ENCODE results near the gene ZNF714. TPM values are rescaled to one million over a fixed set of nuclear protein-coding genes. Genes with fewer than 3 reads are reported as not detected.

ZNF714 gene
- total RNA-seq (10.7 TPM), polyA plus RNA-seq (ENCODE audit: insufficient read depth in 1 of 8, insufficient read length in 8 of 8, low replicate concordance in 1 of 8) (10 to 100 TPM in 3 of 8 donors, 1 to 10 TPM in 5; 5.1 to 11.9 (median 8.8) TPM)
- long read RNA-seq, donor 1, full-length matches to known transcripts: 1 of 1 reads
- long read RNA-seq, donor 1, partial matches to known transcripts: 0 of 1 reads
- long read RNA-seq, donor 1, other reads (novel, unspliced or antisense): 0 of 1 reads
- long read RNA-seq, donor 2: 0 reads
- long read RNA-seq, donor 3: 0 reads
- long read RNA-seq, donor 4: 0 reads
- long read RNA-seq, donor 5, partial matches to known transcripts: 0 of 1 reads
- long read RNA-seq, donor 5, other reads (novel, unspliced or antisense): 0 of 1 reads
- long read RNA-seq, donor 6, full-length matches to known transcripts: 1 of 1 reads
- long read RNA-seq, donor 6, partial matches to known transcripts: 0 of 1 reads
- long read RNA-seq, donor 6, other reads (novel, unspliced or antisense): 0 of 1 reads
- long read RNA-seq, donor 7, partial matches to known transcripts: 0 of 2 reads
- long read RNA-seq, donor 7, other reads (novel, unspliced or antisense): 0 of 2 reads
- long read RNA-seq, donor 8: 0 reads
- long read RNA-seq, donor 9, partial matches to known transcripts: 0 of 1 reads
- long read RNA-seq, donor 9, other reads (novel, unspliced or antisense): 0 of 1 reads
- long read RNA-seq, donor 10, full-length matches to known transcripts: 1 of 1 reads
- long read RNA-seq, donor 10, partial matches to known transcripts: 0 of 1 reads
- long read RNA-seq, donor 10, other reads (novel, unspliced or antisense): 0 of 1 reads
- long read RNA-seq, donor 11: 0 reads

GRCh38 chr19:21082011-21082975 is at the start of gene ZNF714:
Gene ZNF714 (plus strand): TSS chr19:21082203. CDS start chr19:21098269, 16,066 bp downstream.
- H3K27me3 ChIP-seq (ENCODE audit: control insufficient read depth, insufficient read depth, low read length): no peaks in the 10 kb centered on the region
- peaks cover 5% of the 10 kb centered on the region for H3K36me3 ChIP-seq (ENCODE audit: control insufficient read depth, insufficient read depth, low read length)
- DNase-seq: peak; percentile 97
- 55% methylated on average over 20 of the region's 38 CpGs for whole genome bisulfite sequencing (ENCODE audit: insufficient coverage)
- peak within 1 kb of the TSS; percentile 94 for H3K27ac ChIP-seq (ENCODE audit: low read length)
- peak within 1 kb of the TSS; percentile 73 for H3K4me3 ChIP-seq (ENCODE audit: low read length)
- peaks cover 6% of the 10 kb centered on the region for H3K4me1 ChIP-seq (ENCODE audit: control insufficient read depth, insufficient read depth, low read length)
- no peaks in the 10 kb centered on the region for H3K9me3 ChIP-seq (replicated peaks; ENCODE audit: control insufficient read depth, low read depth, low read length)

GRCh38 chr19:21045028-21045427 is 37.0 kb upstream of the ZNF714 start:
- H3K9me3 ChIP-seq (replicated peaks; ENCODE audit: control insufficient read depth, low read depth, low read length): peaks cover 32% of the 10 kb centered on the region
- no peaks in the 10 kb centered on the region for H3K4me1 ChIP-seq (ENCODE audit: control insufficient read depth, insufficient read depth, low read length)
- H3K4me3 ChIP-seq (ENCODE audit: low read length): no peak overlapping the region
- no peak overlapping the region for H3K27ac ChIP-seq (ENCODE audit: low read length)
- H3K27me3 ChIP-seq (ENCODE audit: control insufficient read depth, insufficient read depth, low read length): no peaks in the 10 kb centered on the region
- DNase-seq: no peak
- H3K36me3 ChIP-seq (ENCODE audit: control insufficient read depth, insufficient read depth, low read length): peaks cover 12% of the 10 kb centered on the region

DNA sequence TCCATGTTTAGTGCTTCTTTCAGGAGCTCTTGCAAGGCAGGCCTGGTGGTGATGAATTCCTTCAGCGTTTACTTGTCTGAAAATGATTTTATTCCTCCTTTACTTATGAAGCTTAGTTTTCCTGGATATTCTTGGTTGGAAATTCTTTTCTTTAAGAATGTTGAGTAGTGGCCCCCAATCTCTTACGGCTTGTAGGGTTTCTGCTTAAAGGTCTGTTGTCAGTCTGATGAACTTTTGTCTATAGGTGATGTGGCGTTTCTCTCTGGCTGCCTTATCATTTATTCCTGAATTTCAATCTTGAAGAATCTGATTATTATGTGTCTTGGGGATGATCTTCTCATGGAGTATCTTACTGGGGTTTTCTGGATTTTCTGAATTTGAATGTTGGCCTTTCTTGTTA is 35.5 kb upstream of the ZNF714 start:
- WGBS (ENCODE audit: insufficient coverage): no CpG with 5 or more reads among the region's 3 CpGs
- peaks cover 35% of the 10 kb centered on the region for H3K9me3 ChIP-seq (replicated peaks; ENCODE audit: control insufficient read depth, low read depth, low read length)
- H3K4me3 ChIP-seq (ENCODE audit: low read length): no peak overlapping the region
- no peaks in the 10 kb centered on the region for H3K27me3 ChIP-seq (ENCODE audit: control insufficient read depth, insufficient read depth, low read length)
- no peaks in the 10 kb centered on the region for H3K4me1 ChIP-seq (ENCODE audit: control insufficient read depth, insufficient read depth, low read length)
- H3K27ac ChIP-seq (ENCODE audit: low read length): no peak overlapping the region
- DNase-seq: no peak
- peaks cover 12% of the 10 kb centered on the region for H3K36me3 ChIP-seq (ENCODE audit: control insufficient read depth, insufficient read depth, low read length)

- Histone ChIP-seq H3K9me3 (replicated peaks; ENCODE audit: control insufficient read depth, low read depth, low read length) (peaks cover 34% of the 10 kb centered on the region), H3K27me3 (ENCODE audit: control insufficient read depth, insufficient read depth, low read length) (no peaks in the 10 kb centered on the region), H3K4me1 (ENCODE audit: control insufficient read depth, insufficient read depth, low read length) (no peaks in the 10 kb centered on the region), H3K27ac (ENCODE audit: low read length) (no peak overlapping the region), H3K36me3 (ENCODE audit: control insufficient read depth, insufficient read depth, low read length) (peaks cover 13% of the 10 kb centered on the region), H3K4me3 (ENCODE audit: low read length) (no peak overlapping the region)
- WGBS (ENCODE audit: insufficient coverage): 88% methylated on average over 1 of the region's 2 CpGs
- DNase-seq: no peak
These were observed 34.3 kb upstream of the ZNF714 start for GRCh38 chr19:21047716-21048115.

DNA sequence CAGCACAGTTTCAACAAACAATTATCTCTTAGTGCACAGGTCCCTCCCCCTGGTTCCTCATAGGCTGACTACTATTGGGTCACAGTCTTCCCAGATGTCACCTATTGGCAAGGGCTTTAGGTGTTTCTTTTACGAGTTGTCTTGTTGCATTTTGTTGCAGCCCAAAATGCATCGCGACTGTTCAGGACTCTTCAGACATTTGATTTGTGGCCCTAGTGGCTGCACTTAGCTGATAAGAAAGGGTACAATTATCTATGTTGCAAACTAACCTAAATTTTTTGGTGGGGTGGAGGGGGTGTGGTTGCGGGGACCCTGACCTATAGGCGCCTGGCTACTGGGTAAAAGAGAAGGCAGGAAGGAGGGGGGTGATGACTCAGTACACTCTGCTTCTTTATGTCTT is 29.1 kb upstream of the ZNF714 start:
- 100% methylated on average over 3 of the region's 5 CpGs for WGBS (ENCODE audit: insufficient coverage)
- no peaks in the 10 kb centered on the region for H3K27me3 ChIP-seq (ENCODE audit: control insufficient read depth, insufficient read depth, low read length)
- no peak for DNase-seq
- no peak overlapping the region for H3K27ac ChIP-seq (ENCODE audit: low read length)
- H3K9me3 ChIP-seq (replicated peaks; ENCODE audit: control insufficient read depth, low read depth, low read length): peaks cover 25% of the 10 kb centered on the region
- H3K4me3 ChIP-seq (ENCODE audit: low read length): no peak overlapping the region
- no peaks in the 10 kb centered on the region for H3K4me1 ChIP-seq (ENCODE audit: control insufficient read depth, insufficient read depth, low read length)
- peaks cover 24% of the 10 kb centered on the region for H3K36me3 ChIP-seq (ENCODE audit: control insufficient read depth, insufficient read depth, low read length)

DNA sequence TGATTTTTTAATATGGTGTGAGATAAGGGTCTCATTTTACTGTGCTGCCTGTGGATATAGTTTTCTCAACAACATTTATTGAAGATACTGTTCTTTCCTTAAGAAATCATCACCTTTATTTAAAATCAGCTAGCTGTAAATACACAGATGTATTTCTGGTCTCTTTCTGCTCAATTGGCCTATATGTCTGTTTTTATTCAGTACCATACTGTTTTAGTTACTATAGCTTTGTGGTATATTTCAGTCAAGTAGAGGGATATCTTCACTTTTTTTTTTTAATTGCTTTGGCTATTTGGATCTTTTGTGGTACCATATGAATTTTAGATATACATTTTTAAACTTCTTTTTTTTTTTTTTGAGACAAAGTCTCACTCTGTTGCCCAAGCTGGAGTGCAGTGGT is 16.7 kb upstream of the ZNF714 start:
- peaks cover 3% of the 10 kb centered on the region for H3K36me3 ChIP-seq (ENCODE audit: control insufficient read depth, insufficient read depth, low read length)
- H3K4me3 ChIP-seq (ENCODE audit: low read length): no peak overlapping the region
- H3K9me3 ChIP-seq (replicated peaks; ENCODE audit: control insufficient read depth, low read depth, low read length): peaks cover 5% of the 10 kb centered on the region

GRCh38 chr19:21084343-21084742 is 2.3 kb downstream of the ZNF714 start:
- WGBS (ENCODE audit: insufficient coverage): no CpG with 5 or more reads among the region's 1 CpG
- Histone ChIP-seq H3K27ac (ENCODE audit: low read length) (no peak overlapping the region), H3K4me3 (ENCODE audit: low read length) (no peak overlapping the region), H3K36me3 (ENCODE audit: control insufficient read depth, insufficient read depth, low read length) (peaks cover 5% of the 10 kb centered on the region), H3K27me3 (ENCODE audit: control insufficient read depth, insufficient read depth, low read length) (no peaks in the 10 kb centered on the region), H3K9me3 (replicated peaks; ENCODE audit: control insufficient read depth, low read depth, low read length) (no peaks in the 10 kb centered on the region), H3K4me1 (ENCODE audit: control insufficient read depth, insufficient read depth, low read length) (peaks cover 6% of the 10 kb centered on the region)
- no peak for DNase-seq

More for the DNA sequence above, 16.7 kb upstream of the ZNF714 start:
- H3K27me3 ChIP-seq (ENCODE audit: control insufficient read depth, insufficient read depth, low read length): no peaks in the 10 kb centered on the region
- no peaks in the 10 kb centered on the region for H3K4me1 ChIP-seq (ENCODE audit: control insufficient read depth, insufficient read depth, low read length)
- no peak overlapping the region for H3K27ac ChIP-seq (ENCODE audit: low read length)
- DNase-seq: no peak

DNA sequence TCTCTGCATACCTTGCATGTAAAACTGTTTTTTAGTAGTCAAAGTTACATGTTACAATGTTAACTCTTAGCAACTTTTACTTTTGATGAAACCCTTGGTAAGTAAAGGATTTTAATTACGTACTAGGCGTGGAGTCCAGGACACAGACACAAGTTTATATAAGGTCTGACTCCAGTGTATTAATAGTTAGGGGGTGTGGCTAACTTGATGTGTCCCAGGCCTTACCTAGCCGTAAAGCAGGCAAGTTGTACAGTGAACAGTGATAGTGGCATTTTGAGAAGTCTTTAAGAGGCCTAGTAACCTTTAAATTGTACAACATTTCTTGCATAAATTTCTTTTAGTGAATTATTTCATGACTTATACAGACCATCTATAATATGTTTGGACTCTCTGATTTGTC is 5.9 kb downstream of the ZNF714 start:
- no peak for DNase-seq
- no peak overlapping the region for H3K27ac ChIP-seq (ENCODE audit: low read length)
- H3K9me3 ChIP-seq (replicated peaks; ENCODE audit: control insufficient read depth, low read depth, low read length): no peaks in the 10 kb centered on the region
- H3K27me3 ChIP-seq (ENCODE audit: control insufficient read depth, insufficient read depth, low read length): no peaks in the 10 kb centered on the region
- no CpG with 5 or more reads among the region's 3 CpGs for WGBS (ENCODE audit: insufficient coverage)
- H3K4me3 ChIP-seq (ENCODE audit: low read length): no peak overlapping the region
- H3K4me1 ChIP-seq (ENCODE audit: control insufficient read depth, insufficient read depth, low read length): peaks cover 5% of the 10 kb centered on the region
- peaks cover 5% of the 10 kb centered on the region for H3K36me3 ChIP-seq (ENCODE audit: control insufficient read depth, insufficient read depth, low read length)

GRCh38 chr19:21092109-21092508 is 10.1 kb downstream of the ZNF714 start:
- no peaks in the 10 kb centered on the region for H3K4me1 ChIP-seq (ENCODE audit: control insufficient read depth, insufficient read depth, low read length)
- no peaks in the 10 kb centered on the region for H3K36me3 ChIP-seq (ENCODE audit: control insufficient read depth, insufficient read depth, low read length)
- H3K27ac ChIP-seq (ENCODE audit: low read length): no peak overlapping the region
- no peak overlapping the region for H3K4me3 ChIP-seq (ENCODE audit: low read length)
- DNase-seq: no peak
- H3K9me3 ChIP-seq (replicated peaks; ENCODE audit: control insufficient read depth, low read depth, low read length): no peaks in the 10 kb centered on the region
- H3K27me3 ChIP-seq (ENCODE audit: control insufficient read depth, insufficient read depth, low read length): no peaks in the 10 kb centered on the region

Data from muscle of leg (tissue), 16 donors.